Urothelium cell line (cell line): ENCODE measurements around the gene SLC12A9.

ENCODE experiments used
- DNase-seq: peaks from one replicate; pipeline ENCODE4 v3.0.0; 2011; ENCODE audit warnings: low spot score, mixed read lengths
- FAIRE-seq: peaks from 2 replicates; lab custom pipeline; 2011; peaks lifted over from hg19 to GRCh38; lab: Jason Lieb, UNC

The SLC12A9 gene

DNA sequence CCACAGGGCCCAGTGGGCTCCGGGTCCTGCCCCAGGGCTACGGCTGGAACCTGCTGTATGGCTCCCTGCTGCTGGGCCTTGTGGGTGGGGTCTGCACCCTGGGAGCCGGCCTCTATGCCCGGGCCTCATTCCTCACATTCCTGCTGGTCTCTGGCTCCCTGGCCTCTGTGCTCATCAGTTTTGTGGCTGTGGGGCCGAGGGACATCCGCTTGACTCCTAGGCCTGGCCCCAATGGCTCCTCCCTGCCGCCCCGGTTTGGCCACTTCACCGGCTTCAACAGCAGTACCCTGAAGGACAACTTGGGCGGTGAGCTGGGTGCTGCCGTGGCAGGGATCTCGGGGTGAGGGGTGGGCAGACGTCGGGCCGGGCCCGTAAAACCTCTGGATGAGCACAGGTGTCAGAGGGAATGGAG, 4.4 kb downstream of the SLC12A9 start:
- DNase-seq (no peak), FAIRE-seq (no peak)

DNA sequence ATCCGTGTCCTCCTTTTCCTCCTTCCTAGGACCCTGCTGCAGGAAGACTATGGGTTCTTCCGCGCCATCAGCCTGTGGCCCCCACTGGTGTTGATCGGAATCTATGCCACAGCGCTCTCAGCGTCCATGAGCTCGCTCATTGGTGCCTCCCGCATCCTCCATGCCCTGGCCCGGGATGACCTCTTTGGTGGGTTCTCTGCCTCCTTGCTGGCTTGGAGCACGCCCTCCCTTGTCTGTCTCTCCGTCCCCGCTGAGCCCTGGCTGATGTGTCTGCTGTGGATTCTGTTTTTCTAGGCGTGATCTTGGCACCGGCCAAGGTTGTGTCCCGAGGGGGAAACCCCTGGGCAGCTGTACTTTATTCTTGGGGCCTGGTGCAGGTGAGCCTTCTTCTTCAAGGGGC, 7.3 kb downstream of the SLC12A9 start:
- FAIRE-seq (no peak), DNase-seq (no peak)

DNA sequence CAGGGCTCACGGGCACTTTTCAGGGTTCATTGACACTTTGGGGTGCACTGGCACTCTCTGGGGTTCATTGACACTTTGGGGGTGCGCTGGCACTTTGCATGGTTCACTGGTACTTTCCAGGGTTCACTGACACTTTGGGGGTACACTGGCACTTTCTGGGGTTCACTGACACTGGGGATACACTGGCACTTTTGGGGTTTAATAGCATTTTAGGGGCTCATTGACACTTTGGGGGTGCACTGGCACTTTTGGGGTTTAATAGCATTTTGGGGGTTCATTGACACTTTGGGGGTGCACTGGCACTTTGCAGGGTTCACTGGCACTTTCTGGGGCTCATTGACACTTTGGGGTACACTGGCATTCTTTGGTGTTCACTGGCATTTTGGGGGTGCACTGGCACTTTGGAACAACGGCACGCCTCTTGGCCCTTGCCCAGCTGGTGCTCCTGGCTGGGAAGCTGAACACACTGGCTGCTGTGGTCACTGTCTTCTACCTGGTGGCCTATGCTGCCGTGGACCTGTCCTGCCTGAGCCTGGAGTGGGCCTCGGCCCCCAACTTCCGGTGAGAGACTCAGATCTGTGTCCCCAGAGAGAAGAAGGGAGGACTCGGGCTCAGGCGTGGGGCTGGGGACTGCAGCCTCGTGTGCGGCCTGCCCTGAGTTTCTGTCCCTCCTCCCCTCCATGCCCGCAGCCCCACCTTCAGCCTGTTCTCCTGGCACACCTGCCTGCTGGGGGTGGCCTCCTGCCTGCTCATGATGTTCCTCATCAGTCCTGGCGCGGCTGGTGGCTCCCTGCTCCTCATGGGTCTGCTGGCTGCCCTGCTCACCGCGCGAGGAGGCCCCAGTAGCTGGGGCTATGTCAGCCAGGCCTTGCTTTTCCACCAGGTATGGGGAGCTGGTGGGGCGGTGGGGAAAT, 8.4 kb downstream of the SLC12A9 start:
- DNase-seq (no peak), FAIRE-seq (no peak)

DNA sequence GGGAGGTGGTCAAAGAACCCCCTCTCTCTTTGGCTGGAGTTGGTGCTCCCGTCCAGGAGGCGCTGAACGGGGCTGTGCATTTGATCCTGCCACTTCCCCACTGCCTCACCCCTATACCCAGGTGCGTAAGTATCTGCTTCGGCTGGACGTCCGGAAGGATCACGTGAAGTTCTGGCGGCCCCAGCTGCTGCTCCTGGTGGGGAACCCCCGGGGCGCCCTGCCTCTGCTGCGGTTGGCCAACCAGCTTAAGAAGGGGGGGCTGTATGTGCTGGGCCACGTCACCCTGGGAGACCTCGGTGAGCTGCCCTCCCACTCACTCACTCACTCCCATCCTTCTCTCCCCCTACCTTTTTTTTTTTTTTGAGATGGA, 9.1 kb downstream of the SLC12A9 start:
- no peak for FAIRE-seq
- no peak for DNase-seq

DNA sequence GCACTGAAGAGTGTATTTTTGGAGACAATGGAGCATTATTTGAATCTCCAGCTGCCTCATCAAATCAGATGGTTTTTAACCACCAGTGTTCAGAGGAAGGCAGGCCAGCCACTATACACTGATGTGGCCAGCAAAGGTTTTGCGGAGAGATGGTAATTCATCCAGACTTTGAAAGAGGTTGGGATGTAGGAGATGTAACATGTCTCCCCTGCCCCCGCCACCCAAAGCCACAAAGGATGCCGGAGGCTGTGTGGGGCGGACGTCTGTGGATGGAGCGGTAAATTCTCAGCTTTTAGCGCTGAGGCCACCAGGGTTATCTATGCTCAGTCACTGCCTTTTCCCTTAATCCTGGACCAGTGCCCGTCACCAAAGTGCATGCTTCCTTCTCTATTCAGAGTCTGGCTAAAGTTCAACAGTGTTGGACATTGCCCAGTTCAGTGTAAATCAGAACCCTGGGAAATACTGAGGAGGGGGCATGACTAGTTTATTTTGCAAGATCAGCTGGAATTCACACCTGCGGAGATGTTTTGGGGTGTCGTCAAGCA, 11.0 kb downstream of the SLC12A9 start:
- no peak for FAIRE-seq
- DNase-seq = no peak

DNA sequence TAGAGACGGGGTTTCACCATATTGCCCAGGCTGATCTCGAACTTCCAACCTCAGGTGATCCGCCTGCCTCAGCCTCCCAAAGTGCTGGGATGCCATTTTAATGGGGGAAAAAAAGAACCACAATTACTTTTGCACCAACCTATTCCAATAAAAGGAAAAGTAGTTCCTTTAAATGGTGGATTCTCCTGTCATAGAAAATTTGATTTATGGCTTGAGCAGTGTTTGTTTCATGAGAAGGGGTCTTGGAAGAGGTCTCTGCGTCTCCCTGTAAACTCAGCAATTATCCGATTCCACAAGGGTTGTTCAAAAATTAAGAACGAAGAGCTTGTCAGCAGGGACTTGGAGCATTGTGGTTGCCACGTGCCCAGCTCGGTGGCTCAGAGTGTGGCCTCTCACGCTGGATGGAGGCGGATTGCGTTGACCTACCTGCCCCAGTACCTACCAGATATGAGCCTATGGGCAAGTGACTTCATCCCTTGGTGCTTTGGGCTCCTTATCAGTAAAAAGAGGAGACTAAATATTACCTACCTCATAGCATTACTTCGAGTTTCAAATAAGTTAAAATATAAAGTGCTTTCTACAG, 11.8 kb downstream of the SLC12A9 start:
- no peak for FAIRE-seq
- DNase-seq = no peak

DNA sequence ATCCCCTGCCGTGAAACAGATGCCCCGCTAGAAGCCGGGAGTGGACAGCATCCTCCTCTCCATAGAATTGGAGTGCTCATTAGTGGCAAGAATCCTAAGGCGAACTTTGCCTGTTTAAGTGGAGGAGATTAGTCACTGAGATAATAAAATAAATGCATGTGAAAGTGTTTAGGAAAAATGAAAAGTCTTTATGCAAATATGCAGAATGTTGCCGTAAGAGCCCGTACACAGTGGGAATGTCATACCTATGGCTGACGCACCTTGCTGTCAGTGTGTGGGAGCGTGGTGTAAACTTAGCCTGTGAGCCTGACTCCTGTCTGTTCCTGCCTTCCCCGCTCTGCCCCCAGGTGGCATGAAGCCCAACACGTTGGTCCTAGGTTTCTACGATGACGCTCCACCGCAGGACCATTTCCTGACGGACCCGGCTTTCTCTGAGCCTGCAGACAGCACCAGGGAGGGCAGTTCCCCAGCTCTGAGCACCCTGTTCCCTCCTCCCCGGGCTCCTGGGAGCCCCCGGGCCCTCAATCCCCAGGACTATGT, 12.9 kb downstream of the SLC12A9 start:
- DNase-seq (peak; percentile 91), FAIRE-seq (peak; percentile 87)

DNA sequence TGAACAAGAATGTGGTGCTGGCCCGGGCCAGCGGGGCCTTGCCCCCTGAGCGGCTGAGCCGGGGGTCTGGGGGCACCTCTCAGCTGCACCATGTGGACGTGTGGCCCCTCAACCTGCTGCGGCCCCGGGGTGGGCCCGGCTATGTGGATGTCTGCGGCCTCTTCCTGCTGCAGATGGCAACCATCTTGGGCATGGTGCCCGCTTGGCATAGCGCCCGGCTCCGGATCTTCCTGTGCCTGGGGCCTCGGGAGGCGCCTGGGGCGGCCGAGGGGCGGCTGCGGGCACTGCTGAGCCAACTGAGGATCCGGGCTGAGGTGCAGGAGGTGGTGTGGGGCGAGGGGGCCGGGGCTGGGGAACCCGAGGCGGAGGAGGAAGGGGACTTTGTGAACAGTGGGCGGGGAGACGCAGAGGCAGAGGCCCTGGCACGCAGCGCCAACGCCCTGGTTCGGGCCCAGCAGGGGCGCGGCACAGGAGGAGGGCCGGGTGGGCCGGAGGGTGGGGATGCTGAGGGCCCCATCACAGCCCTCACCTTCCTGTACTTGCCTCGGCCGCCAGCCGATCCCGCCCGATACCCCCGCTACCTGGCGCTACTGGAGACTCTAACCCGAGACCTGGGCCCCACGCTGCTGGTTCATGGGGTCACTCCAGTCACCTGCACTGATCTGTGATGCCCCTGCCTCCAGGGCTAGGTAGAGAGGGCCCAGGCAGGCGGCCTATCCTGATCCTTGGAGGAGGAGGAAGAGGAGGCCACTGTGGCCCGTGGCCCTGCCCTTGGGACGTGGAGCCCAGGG, 13.6 kb downstream of the SLC12A9 start:
- peak; percentile 91 for DNase-seq
- FAIRE-seq = peak; percentile 63

DNA sequence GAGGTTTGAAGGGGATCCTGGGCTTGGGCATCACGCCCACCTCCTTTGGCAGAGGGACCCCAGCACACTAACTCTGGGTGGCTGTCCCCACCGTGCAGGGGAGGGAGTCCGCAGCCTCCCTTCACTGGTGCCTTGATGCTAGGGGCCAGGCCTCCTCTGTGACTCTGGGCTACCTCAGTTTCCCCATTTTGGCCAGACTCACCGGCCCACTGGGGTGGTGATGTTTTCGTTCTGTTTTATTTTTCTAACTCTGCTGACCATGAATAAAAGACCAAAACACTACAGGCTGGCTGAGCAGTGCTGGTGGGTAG, 14.2 kb downstream of the SLC12A9 start:
- DNase-seq (no peak), FAIRE-seq (peak; percentile 68)

DNA sequence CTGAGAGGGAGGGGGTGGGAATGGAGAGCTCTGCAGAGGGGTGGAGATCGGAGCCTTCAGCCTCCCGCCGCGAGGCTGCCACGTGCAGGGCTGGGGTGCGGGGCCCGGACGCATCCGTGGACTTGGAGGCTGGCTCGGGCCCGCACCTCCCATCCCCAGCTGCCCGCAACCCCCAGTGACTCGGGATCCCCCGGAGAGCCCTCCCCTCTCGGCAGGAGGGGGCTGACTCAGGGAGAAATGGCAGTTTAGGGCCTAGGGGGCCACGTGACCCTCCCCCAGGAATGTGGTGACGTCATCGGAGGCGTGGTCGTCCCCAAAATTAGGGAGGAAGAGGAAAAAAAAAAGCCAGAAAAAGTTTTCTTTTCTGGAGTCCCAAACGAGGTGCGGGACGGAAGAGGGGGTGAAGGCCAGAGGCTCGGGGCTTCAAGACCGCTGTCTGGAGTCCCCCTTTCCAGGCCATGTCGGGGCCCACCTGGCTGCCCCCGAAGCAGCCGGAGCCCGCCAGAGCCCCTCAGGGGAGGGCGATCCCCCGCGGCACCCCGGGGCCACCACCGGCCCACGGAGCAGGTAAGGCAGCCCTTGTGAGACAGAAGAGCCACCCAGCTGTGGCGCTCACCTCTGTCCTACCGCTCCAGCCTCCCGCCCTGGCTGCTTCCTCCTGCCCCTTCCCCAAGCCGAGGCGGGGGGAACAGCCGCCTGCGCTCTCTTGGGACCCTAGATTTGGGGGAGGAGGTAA, 14.7 kb downstream of the SLC12A9 start, which contains the start of gene TRIP6:
Gene TRIP6, plus strand, starts transcription at position 348 of the 736 bp plus-strand sequence. Its CDS starts 111 bp downstream, at position 459.
- FAIRE-seq (peak; percentile 71), DNase-seq (peak; percentile 98)

DNA sequence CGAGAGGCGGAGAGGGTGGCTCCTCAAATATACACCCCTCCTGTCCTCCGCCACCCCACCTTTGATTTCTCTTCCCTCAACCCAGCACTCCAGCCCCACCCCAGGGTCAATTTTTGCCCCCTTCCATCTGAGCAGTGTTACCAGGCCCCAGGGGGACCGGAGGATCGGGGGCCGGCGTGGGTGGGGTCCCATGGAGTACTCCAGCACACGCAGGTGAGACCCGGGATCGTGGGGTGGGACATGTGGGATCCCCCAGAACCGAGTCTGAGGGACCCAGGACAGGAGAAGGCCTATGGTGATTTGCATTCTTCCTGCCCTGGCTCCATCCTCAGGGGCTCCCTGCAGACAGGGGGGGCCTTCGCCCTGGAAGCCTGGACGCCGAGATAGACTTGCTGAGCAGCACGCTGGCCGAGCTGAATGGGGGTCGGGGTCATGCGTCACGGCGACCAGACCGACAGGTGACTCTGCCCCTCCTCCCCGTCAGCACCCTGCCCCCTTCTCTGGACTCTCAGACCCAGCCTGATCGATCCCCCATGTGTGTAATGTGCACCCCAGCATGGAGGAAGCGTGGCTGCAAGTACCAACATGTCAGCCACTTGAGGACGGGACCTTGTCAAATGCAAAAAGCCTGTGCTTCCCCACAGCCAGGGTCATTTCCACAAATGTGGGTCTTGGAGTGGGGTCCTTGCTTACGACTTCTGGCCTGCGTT, 15.4 kb downstream of the SLC12A9 start:
- FAIRE-seq = no peak
- DNase-seq = no peak

DNA sequence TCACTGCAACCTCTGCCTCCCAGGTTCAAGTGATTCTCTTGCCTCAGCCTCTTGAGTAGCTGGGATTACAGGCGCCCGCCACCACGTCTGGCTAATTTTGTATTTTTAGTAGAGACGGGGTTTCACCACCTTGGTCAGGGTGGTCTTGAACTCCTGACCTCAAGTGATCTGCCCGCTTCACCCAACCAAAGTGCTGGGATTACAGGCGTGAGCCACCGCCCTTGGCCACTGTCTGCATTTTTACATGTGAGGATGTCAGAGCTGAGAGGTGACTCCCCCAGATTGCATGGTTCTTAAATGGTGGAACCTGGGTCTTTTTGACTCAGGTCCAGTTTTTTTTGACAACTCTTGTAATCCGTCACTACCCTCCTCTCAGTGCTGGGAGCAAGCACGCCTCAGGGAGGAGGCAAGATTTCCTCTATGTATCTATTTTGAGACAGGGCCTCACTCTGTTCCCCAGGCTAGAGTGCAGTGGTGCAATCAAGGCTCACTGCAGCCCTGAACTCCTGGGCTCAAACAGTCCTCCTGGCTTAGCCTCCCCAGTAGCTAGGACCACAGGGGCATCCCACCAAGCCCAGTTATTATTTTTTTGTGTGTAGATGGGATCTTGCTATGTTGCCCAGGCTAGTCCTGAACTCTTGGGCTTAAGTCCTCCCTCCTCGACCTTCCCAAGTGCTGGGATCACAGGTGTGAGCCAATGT, 21.2 kb downstream of the SLC12A9 start:
- no peak for DNase-seq
- no peak for FAIRE-seq

DNA sequence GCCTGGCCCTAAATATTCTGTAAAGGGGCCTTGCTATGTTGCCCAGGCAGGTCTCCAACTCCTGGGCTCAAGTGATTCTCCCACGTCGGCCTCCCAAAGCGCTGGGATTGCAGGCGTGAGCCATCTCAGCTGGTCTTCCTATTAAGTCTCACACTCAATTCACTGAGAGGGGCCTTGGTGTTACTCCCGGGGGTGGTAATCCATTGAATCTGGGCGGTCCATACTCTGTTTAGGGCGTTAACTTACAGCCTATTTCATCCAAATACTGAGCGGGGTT, 21.7 kb downstream of the SLC12A9 start:
- FAIRE-seq (no peak), DNase-seq (no peak)

DNA sequence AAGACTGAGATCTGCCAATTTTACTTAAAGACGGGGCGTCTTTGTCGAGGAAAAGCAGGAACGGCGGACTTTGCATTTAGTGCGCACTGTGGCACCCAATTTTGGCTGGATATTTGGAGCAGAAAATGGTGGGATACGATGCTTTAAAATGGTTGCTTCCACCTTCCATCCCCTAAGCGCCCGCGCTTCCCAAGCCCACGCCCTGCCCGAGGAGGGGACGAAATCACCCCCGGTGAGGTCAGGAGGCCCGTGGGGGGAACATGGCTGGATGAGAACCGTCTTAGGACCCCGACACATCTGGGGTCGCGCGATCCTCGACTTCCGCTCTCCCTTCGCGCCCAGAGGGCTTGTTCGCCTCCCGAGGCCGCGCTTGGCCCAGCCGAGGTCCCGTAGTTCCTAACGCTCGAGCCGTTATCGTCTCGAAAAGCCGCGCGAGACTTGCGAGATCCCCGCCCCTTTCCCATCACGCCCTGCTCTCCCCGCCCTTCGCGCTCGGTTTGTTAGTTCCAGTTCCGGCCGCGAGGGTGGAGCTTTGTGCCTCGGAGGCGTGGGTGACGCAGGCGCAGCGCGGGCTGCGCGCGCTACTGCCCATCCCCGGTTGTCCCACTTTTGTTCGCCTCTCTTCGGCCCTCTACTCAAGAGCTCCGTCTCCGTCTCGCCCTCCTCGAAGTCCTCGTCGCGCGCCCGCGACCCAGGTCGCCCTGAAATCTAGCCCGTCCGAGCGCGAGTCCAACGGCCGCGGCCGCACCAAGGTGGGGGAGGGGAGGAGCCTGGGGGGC, 22.3 kb downstream of the SLC12A9 start, which contains the start of gene SRRT:
Gene SRRT, plus strand, starts transcription at position 527 of the 779 bp plus-strand sequence. CDS start 488 bp downstream, outside the sequence.
- FAIRE-seq (peak; percentile 98), DNase-seq (peak; percentile 100)

DNA sequence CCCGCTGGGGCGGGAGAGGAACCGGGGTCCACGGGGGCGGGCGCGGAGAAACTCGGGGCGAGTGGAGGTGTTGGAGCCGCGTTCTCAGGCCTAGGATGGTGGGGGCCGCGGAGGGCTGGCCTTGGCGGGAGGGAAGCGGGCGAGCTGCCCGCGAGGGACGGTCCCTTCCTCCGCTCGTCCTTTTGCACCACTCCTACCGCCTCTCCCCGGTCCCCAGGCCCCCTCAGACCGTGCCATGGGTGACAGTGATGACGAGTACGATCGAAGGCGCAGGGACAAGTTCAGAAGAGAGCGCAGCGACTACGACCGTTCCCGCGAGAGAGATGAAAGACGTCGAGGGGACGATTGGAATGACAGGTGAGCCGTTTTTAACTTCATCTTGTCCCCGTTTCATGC, 22.8 kb downstream of the SLC12A9 start:
- no peak for FAIRE-seq

DNA sequence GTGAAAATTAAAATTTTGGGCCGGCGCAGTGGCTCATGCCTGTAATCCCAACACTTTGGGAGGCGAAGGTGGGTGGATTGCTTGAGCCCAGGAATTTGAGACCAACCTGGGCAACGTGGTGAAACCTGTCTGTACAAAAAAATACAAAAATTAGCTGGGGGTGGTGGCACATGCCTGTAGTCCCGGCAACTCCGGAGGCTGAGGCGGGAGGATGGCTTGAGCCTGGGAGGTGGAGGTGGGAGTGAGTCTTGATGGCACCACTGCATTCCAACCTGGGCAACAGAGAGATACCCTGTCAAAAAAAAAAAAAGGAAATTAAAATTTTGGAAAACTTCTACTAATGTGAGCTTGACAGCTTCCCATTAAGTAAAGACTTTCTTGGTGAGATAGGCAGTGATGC, 25.5 kb downstream of the SLC12A9 start:
- no peak for DNase-seq
- no peak for FAIRE-seq

More for the DNA sequence above, 22.8 kb downstream of the SLC12A9 start:
- DNase-seq = peak; percentile 50

DNA sequence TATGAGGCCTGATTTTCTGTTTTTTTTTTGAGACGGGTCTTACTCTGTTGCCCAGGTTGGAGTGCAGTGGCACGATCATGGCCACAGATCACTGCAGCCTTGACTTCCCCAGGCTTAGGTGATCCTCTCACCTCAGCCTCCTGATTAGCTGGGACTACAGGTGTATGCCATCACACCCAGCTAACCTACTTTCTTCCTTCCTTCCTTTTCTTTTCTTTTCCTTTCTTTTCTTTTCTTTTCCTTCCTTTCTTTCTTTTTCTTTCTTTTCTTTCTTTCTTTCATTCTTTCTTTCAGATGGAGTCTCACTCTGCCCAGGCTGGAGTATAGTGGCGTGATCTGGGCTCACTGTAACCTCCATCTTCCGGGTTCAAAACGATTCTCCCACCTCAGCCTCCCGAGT, 26.2 kb downstream of the SLC12A9 start:
- DNase-seq = no peak
- no peak for FAIRE-seq

DNA sequence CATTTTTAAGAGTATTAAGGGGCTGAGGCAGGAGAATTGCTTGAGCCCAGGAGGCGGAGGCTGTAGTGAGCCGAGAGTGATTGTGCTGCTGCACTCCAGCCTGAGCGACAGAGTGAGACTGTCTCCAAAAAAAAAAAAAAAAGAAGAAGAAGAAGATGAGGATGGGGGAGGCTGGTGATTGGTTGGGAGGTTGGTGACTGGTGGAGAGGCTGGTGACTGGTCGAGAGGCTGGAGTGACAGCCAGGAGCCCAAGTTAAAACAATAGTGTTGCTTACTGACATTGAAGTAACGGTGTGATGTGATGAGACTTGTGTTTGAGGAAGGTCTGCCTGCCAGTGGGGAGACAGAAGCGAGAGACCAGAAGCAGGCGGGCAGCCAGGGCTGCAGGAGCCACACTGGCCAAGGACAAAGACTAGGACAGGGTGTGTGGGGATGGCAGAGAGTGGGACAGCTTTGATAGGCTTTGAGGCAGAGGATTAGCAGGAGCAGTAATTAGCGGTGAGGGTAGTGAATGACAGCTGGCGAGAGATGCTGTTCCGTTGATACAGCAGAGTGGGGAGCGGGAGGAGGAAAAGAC, 27.3 kb downstream of the SLC12A9 start:
- DNase-seq = no peak
- FAIRE-seq = no peak
